ENCODE measurements around the gene TIAM1.
A peak's percentile ranks its signal among the peaks of the same experiment; 100 is the strongest.

The TIAM1 gene

DNA sequence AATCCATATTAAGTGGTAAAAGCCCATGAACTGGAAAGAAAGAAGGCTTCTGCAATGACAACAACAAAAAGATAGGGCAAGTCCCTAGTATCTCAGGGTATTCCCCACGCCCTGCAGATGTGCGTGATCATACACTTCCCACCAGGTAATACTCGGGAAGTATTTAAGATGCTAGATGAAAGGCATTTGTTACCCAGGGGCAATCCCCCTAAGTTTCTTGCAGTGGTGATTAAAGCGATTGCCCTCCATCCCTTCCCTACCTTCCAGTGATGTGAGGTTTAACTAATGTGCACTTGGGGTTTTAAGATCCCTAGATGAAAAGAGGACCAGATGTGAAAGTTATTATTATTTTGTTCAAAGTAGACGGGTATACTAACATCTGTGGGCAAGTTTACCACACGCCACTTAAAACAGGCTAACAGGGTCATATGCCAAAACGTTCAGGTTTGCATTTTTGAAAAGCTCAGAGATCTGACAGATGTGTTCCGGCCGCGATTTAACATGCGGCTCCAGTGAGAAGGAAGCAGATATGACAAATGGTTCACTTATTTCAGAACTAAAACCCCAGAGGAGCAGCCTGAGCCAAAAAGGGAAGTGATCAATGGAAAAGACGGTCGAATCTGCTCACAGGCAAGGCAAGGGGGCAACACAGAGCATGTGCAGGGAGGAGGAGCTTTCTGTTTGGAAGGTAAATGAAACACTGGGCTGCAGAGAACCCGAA, 17.4 kb downstream of the TIAM1 start:
- no peak for DNase-seq

DNA sequence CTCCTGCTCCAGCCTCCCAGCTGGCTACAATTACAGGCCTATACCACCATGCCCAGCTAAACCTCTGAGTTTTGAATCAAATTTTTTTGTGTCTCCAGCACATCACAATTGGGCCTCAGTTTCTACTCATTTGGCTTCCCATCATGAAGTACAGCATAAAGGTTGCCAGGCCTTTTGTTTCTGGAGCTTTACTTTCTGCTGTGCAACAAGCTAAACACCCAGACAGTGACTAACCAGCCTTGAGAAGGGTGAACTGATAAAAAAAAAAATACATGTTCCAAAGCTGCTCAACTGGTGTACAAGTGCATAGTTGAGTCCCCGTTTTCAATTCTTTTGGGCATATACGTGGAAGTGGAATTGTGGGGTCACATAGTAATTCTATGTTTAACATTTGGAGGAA, 25.1 kb downstream of the TIAM1 start:
- DNase-seq, result no peak

DNA sequence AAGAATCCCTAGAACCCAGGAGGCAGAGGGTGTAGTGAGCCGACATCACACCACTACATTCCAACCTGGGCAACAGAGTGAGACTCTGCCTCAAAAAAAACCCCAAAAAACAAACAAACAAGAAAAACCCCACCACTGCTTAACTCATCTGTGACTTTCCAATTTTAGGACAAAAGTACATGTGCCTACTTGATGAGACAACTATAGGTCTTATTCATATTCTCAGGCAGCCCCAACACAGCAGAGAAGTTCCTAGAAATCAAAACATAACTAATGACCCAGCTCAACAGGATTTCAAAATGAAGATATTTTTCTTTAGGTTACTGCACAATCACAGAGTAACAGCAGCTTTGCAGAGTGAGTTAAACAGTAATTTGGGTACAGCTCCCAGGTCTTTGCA, 26.4 kb downstream of the TIAM1 start:
- DNase-seq, result no peak

DNA sequence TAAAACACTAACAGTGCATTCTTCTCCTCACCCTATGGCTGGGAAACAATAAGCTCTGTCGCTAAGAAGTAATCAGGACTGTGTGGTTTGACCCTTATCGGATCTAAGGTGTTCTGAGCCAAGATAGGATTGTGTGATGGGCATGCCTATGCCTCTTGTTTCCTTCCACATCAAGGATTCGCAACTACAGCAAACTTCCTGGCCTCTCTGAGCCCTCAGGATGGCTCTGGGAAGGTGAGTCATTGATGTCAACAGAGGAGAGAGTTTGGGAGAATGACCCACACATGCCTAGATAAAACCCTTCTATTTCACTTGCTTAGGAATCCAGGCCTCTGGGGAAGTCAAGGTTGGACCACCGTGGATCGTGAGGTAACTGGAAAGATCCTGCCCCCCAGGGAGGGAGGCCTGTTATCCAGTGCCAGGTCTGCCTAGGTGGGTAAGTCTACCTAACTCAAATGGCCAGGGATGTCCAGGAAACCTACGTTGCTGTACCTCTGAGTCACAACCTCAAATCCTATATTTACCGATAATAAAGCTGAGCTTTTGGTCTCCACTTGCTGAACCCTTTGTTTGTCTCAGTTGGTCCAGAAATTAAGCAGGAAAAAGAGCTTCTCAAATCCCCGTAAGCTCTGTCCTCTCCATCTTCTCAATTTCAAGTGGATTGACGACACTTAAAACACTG, 27.4 kb downstream of the TIAM1 start:
- no peak for DNase-seq

DNA sequence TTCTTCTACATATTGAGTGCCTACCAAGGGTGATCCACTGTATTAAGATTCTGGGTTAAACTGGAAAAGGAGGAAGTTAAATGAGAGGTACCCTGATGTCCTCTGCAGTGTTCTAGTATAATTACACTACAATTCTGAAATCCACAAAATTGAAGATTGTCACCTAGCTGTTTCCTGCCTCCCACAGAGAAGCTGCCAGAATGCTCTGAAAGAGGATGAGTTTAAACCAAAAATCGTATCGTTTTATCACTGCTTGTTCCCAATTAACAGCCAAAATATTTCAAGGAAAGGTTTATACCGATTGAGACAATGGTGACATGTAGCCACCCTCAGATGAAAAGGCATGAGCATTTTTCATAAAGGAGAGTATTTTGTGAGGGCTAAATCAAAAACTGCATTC, 28.0 kb downstream of the TIAM1 start:
- DNase-seq, result no peak

DNA sequence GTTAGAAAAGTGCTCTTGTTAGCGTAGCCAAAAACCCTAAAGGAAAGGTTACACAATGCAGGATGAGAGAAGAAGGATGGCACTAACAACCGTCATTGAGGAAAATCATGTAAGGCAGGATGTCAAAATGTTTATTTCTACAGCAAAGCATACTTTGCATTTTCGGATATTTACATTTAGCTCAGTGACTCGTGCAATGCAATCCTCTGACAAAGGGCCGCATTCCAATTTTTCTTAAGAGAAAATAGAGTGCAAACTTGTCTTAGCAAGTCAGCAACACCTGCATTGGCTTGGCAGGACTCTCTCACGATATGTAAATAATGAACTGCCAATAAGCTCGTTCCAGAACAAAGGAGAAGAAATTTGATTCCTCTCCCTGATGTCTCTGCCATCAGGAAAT, 33.3 kb downstream of the TIAM1 start:
- DNase-seq, result no peak

DNA sequence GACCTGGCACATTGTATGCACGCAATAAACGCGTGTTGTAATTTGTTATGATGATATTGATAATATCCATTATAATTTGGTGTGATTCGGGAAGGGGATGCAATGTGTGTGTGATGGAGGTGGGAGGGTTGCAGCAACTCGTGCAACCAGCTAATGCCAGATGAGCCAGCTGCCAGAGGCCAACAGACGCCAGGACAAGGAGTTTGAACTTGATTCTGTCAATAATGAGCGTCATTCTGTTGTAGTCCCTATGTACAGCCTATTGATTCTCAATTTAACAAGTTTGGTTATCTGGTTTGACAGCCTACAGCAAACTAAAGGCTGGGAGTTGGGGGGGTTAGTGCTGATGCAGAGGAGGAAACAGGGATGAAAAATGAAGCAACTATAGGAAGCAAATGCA, 35.5 kb downstream of the TIAM1 start:
- no peak for DNase-seq

DNA sequence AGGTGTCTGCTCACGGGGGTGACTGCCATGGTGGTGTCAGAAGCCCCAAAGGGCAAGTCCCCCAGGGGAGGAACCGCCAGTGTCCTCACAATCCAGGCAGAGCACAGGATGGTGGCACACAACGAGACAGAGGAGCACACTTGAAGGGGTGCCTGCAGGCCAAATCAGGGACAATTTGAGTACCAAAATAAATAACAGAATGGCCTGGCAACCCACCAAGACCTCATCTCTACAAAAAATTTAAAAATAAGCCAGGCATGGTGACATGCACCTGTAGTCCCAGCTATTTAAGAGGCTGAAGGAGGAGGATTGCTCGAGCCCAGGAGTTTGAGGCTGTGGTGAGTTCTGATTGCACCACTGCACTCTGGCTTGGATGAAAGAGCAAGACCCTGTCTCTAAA, 38.2 kb downstream of the TIAM1 start:
- no peak for DNase-seq

DNA sequence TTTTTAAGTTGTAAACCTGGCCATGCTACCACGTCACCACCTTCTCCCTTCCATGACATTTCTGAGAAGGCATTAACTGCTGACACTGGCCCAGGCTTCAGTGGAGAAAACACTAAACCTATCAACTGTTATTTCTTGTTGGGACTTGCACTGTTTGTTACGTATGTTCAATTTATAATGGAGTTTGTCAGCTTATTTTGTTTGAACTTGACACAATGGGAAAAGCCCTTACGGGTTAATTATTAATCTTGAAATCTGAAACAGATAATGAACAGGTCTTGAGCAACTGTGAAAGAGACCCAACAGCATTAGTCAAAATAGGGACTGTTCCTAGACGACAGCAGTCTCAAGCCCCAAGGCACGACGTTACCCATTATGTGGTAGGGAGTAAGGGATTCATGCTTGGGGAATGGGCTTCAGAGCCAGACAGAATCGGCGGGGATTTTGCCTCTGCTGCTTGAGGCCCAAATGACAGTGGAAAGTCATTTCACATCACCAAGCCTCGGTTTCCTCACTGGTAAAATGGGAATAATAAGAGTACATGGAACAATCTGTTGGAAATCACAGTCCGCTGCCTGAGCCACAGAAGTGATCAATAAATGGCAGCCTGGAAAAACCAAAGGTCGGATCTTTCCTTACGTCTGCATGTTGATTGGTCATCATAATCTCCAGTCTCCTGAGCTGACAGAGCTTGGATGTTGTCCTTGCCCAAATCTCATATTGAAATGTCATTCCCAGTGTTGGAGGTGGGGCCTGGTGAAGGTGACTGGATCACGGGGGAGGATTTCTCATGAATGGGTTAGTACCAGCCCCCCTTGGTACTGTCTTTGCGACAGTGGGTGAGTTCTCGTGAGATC, 44.5 kb downstream of the TIAM1 start:
- no peak for DNase-seq

DNA sequence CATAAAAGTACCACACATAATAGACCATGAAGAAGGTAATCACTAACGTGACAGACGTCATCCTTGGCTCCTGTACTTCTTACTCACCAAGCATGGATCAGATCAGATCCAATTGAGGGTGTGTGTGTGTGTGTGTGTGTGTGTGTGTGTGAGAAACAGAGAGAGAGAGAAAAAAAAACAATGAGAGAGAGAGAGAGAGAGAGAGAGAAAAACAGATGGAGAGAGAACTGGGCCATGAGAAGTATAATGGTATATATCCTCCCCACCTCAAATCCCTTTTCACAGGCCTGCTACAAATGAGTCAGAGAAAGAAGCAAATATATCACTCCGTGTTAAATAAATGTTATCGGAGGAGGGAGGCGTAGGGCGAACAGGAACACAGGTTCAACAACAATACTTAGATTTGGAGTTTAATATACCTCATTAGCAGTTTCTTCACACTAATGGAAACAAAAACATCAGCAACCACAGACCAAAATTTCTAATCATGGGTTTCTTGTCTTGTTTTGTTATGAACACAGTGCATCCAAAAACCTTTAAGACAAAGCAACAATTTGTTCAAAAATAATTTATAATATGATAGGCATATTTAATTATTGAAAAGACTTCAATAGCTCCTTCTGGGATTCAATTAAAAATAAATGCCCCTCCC, 45.3 kb downstream of the TIAM1 start:
- DNase-seq, result no peak

DNA sequence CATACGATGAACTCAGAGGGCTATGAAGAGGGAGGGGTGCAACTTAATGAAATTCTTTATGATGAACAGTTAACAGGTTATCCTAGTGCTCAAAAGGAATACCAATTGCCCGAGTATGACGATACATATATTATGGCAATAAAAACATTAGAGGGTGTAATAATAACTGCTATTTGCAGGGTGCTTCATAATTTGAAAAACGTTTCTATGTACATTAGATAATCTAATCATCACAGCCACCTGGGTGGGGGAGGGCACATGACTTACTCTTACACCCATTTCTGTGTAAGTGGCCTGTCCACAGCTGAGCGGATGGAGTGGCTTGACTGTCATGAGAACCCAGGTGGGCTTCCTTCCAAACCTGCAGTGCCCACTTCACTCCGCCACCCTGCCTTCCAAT, 46.3 kb downstream of the TIAM1 start:
- no peak for DNase-seq

DNA sequence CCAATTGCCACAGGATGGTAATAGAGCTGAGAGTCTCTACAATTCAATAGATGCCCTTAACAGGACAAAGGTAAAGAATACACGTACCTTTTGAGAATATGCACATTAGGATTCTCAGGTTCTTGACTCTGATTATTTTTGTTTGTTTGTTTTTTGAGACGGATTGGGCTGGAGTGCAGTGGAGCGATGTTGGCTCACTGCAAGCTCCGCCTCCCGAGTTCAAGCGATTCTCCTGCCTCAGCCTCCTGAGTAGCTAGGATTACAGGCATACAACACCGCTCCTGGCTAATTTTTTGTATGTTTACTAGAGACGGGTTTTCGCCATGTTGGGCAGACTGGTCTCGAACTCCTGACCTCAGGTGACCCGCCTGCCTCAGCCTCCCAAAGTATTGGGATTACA, 48.4 kb downstream of the TIAM1 start:
- no peak for DNase-seq

DNA sequence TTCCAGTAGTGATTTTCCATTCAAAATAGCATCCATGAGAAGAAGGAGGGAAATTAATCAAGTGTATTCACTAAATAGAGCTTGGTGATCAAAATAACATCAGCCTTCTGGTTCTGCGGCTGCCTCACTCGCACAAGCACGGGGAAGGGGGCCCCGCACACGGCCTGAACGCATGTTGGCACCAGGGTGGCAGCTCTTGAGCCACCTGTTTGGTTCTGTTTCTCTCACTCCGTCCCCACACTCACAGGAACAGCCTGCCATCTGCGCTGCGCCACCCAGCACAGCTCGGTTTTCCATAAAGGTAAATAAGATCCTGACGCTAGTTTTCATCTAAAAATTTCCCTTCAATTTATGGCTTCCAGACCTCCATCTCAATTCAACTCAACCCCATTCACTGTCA, 49.4 kb downstream of the TIAM1 start:
- no peak for DNase-seq

DNA sequence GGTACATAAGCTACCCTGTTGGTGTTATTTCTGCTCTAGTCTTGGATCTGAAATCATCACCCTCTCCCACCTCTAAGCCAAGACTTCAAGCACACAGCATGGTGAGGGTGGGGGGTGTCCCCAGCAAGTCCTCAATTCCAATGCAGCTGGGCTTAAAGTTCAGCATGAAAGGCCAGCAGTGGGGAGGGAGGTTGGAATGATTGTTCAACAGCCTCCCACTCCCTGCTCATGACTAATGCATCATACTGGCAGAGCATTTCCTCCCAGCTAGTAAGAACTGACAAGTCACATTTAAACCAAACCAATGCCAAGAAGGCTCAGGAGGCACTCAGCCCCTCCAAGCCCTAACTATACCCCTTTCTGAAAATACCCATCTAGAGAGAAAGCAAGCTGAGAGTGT, 50.1 kb downstream of the TIAM1 start:
- no peak for DNase-seq

DNA sequence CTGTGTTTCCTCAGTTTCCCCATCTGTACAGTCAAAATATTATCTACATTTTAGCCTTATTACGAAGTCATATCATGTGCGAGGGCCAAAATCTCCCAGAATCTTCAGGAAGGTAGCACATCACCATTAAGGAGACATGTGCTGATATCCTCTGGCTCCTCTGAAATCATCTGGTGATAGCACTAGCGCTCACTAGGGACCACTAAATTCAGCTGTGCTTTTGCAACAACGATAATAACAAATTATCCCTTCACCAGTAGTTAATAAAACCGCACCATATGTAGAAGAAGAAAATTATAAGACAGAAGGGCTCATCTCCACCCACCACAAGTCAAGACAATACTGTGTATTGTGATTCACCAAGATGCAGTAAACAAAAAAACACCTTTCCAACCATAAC, 53.3 kb downstream of the TIAM1 start:
- no peak for DNase-seq

DNA sequence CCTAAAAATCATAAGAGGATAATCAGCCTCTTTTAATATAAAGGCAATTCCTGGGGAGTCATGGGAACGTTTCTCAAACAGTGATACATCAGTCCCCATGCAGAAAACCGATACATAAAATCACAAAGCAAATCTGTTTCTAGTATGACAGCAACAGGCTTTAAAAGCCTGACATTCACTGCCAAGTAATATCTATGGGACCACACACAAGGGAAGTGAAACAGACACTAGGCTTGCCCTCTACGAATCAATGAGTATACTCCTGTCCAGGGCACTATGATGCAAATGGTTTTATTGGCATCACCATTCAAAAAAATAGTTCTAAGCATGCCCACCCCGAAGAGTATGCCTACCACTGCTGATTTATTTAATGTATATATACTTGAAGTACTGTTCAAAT, 54.4 kb downstream of the TIAM1 start:
- DNase-seq, result no peak

DNA sequence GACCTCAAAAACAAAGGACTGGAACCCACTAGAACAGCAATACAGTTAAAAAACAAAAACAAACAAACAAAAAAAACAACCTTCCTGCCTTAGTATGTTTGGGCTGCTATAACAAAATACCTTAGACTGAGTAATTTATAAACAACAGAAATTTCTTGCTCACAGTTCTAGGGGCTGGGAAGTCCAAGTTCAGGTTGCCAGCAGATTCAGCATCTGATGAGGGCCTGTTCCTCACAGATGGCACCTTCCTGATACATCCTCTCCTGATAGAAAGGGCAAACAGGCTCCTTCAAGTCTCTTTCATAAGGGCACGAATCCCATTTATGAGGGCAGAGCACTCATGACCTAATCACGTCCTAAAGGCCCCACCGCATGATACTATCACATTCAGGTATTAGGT, 55.9 kb downstream of the TIAM1 start:
- DNase-seq, result no peak

DNA sequence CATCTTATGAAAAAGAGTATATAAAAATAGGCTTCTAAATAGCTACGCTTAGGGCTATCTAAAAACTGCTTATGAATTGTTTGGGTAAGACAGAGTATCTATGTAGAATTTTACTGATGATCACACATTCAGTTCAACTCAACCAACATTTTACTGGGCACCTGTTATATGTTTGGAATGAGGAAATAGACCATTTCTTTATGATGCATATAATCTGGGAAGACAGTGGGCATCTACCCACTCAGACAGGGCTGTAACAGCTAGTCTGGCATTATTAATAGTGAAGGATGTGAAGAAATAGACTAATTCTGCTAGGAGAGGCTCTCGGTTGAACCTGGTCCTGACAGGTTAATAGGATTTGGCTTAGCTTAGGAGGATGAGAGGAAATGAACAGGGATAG, 56.9 kb downstream of the TIAM1 start:
- DNase-seq, result peak; percentile 31

DNA sequence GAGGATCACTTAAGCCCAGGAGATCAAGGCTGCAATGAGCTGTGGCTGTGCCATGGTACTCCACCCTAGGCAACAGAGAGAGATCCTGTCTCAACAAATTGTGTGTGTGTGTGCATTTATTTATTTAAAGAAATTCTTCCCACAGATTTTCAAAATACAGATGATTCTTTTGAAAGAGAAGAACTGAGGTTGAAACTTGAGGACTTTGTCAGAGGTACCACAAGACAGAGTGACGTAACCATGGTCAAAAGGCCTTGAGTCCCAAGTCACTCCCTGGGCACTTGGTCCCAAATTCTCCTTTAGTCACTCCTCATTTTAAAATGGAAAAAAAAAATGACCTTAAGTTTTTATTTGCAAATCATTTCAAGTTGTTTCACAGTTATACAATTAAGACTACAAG, 57.4 kb downstream of the TIAM1 start:
- DNase-seq, result no peak

DNA sequence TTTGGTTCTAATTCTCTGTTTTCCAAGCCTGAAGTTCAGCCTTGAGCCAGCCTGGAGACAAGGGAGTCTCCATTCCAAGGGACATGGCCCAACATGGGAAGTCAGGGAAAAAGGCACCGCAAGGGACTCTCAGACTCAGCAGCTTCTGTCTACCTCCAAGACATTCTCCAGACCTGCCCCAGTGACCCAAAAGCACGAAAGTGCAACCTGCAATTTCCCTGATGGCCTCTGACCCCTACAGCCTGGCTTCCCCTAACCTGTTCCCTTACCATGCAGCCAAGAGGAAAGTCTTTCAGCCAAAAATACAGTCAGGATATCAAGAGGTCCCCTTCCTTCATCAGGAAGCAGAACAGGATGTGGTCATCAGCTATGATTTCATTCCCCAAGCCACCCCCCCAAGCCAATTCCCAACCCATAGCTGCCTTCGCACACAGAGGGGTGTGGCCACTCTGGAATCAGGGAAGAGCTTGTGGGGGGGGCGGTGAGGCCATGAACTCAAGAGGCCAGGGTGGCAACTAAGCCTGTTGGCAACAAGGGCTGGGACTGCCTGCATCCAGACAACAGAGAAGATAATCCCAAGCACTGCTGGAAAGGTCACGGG, 59.2 kb downstream of the TIAM1 start:
- DNase-seq, result peak; percentile 11

DNA sequence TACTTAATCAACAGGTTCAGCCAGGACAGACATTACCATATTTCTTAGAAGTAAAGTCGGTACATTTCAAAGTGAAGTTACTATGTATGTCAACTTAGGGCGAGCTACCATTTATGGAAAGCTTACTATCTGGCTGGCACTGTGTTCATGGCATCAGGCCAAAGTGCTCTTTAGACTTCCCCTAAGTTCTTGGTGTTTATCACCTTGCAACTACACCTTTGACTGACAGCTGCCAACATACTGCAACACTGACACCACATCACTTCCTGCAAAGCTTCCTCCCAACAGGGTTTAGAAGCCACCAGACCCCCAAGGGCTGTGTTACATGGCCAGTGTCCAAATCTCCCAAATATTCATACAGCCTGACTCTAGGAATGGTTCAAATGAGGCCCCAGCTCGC, 61.0 kb downstream of the TIAM1 start:
- DNase-seq, result no peak

DNA sequence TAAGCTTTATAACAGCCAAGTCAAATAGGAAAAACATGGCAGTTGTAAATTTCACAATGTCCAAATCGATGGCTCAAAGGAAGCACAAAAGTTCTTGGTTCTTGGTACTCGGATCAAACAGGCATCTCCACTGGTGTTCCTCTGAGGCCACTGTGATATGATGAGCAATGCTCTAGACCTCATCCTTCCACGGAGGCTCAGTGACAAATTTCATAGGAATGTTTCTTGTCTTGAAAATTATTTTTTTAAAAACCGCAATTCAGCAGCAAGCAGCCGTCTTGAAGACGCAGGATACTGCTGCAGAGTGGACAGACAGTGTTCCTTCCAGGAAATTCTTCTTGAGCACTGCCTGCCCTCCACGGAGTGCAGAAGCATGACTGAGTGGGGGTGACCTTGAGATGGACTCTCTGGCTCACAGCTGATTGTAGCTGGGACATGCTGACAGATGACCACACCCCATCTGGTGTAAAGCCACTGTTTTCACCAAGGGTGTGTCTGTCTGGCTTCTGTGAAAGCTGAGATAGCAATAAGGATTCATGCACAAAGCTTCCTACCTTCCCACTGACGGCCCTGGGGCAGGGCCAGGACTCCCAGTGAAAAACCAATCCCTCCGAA, 61.9 kb downstream of the TIAM1 start:
- DNase-seq, result no peak

DNA sequence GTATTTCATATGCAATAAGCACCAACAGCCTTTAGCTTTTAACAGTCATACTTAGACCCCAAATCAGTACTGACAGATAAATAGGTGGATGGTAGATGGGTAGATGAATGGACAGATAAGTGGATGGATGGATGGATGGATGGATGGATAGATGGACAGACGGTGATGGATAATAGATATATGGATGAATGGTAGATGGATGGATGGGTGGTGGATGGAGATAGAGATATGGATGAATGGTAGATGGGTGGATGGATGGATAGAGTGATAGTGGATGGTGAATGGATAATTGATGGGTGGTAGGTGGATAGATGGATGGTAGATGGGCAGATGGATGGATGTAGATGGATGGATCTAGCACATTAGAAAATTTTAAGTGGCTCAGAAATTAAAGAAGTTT, 62.5 kb downstream of the TIAM1 start:
- DNase-seq, result no peak
